Aorta (tissue), 5 donors: ENCODE measurements around the gene CTNNAL1. TPM values are rescaled to one million over a fixed set of nuclear protein-coding genes. Genes with fewer than 3 reads are reported as not detected.

Experiments
- ATAC-seq: fragments of 200-7000 bp; cut with Tn5 transposase; one replicate; pipeline ENCODE4 v1.9.1; 2022; ENCODE audit warnings: moderate library complexity; ENCODE audit not compliant: low FRiP score
- DNase-seq, 2 donors: peaks; one replicate each; pipeline ENCODE4 v3.0.0-alpha.2; 2020
- H3K27ac ChIP-seq, 2 donors: one replicate each; pipeline ENCODE4 v1.5.1; 2013; ENCODE audit warnings: low read length in 2 of 2, mild to moderate bottlenecking in 2 of 2, moderate library complexity in 2 of 2, control low read depth in 1 of 2, inconsistent platforms in 1 of 2, low read depth in 1 of 2
- H3K27me3 ChIP-seq, 2 donors: one replicate each; pipeline ENCODE4 v1.6.1; 2013; ENCODE audit warnings: control low read depth in 1 of 2, low read length in 1 of 2, mild to moderate bottlenecking in 1 of 2, moderate library complexity in 1 of 2; ENCODE audit not compliant: insufficient read depth in 2 of 2, control insufficient read depth in 1 of 2
- H3K36me3 ChIP-seq, 2 donors: one replicate each; pipeline ENCODE4 v1.6.1; 2013; ENCODE audit warnings: control low read depth in 1 of 2, low read length in 1 of 2, mild to moderate bottlenecking in 1 of 2; ENCODE audit not compliant: insufficient read depth in 2 of 2, control insufficient read depth in 1 of 2
- H3K4me1 ChIP-seq, 2 donors: one replicate each; pipeline ENCODE4 v1.6.1; 2013; ENCODE audit warnings: low read length in 2 of 2, control low read depth in 1 of 2, mild to moderate bottlenecking in 1 of 2, moderate library complexity in 1 of 2; ENCODE audit not compliant: insufficient read depth in 2 of 2, control insufficient read depth in 1 of 2
- H3K4me3 ChIP-seq, 2 donors: one replicate each; pipeline ENCODE4 v1.5.1; 2013; ENCODE audit warnings: low read length in 2 of 2, control low read depth in 1 of 2, mild to moderate bottlenecking in 1 of 2
- H3K9me3 ChIP-seq: one replicate; pipeline ENCODE4 v1.6.1; 2013; ENCODE audit warnings: mild to moderate bottlenecking, low read length; ENCODE audit not compliant: control insufficient read depth
- WGBS, 2 donors: extraction: QIAGEN DNeasy Blood & Tissue Kit; methylation state at CpG; one replicate each; pipeline ENCODE4 v1.1.7; 2013; 5-methylcytosine and 5-hydroxymethylcytosine counted together
- intact Hi-C, 2 donors: fragments of 100-400 bp; cut with DNase I; formaldehyde crosslinking; loops; one replicate each; pipeline versions ENCODE4 v1.14.2 to v1.15.0; 2022
- polyA plus RNA-seq, 2 donors: library from polyadenylated mRNA; stranded (reverse); fragments of 200-250 nt; gene quantifications; one replicate each; pipeline ENCODE4 v1.2.3, GENCODE V29; 2013
- total RNA-seq, 2 donors: library from RNA; stranded (reverse); fragmentation: NEBNext Ultra II Directional; extraction: Animal tissue kit (Norgen Biotek cat#: 25700); gene quantifications; one replicate each; pipeline ENCODE4 v1.2.1, GENCODE V29; 2021
- donor health status: healthy with polysubstance abuse.
- donor health status: Bipolar disorder and iron deficiency.
- donor health status: DM: no; HTN: no; CAD: no.
- donor health status: DM: no; HTN: no; CAD: no.
- donor health status: DM: yes; HTN: yes; CAD: no.

Gene CTNNAL1
- total and polyA plus RNA-seq, 4 donors: 41.5 to 72.4 (median 51.6) TPM

DNA sequence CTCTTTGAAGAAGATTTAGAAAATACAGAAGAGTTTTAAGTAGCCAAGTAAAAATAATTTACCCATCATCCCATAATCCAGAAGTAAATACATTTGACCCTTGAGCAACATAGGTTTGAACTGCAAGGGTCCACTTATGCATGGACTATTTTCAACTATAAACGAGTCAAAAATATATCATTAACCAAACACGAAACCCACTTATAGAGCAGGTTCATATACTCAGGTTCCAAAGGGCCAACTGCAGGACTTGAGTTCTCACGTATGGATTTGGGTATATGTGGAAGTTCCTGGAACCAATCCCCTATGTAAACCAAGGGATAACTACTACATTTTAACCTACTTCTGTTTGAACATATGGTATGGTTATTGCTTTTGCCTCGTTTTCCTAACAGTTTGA is 73.3 kb downstream of the CTNNAL1 start:
- DNase-seq (no peak), ATAC-seq (no peak)
- Histone ChIP-seq H3K36me3 (peaks cover 0 to 4% of the 10 kb centered on the region in 2 donors), H3K4me1 (peaks cover 0 to 2% of the 10 kb centered on the region in 2 donors), H3K27ac (no peak overlapping the region), H3K9me3 (no peaks in the 10 kb centered on the region), H3K4me3 (no peak overlapping the region), H3K27me3 (no peaks in the 10 kb centered on the region)
- intact Hi-C loops: loop anchor here in 1 of 2 donors (10.0 kb wide), 1 partner anchor 385 kb away; the partner anchor contains the start of gene EPB41L4B
- WGBS, 2 donors: 83 to 86% methylated on average over 4 of the region's 4 CpGs

DNA sequence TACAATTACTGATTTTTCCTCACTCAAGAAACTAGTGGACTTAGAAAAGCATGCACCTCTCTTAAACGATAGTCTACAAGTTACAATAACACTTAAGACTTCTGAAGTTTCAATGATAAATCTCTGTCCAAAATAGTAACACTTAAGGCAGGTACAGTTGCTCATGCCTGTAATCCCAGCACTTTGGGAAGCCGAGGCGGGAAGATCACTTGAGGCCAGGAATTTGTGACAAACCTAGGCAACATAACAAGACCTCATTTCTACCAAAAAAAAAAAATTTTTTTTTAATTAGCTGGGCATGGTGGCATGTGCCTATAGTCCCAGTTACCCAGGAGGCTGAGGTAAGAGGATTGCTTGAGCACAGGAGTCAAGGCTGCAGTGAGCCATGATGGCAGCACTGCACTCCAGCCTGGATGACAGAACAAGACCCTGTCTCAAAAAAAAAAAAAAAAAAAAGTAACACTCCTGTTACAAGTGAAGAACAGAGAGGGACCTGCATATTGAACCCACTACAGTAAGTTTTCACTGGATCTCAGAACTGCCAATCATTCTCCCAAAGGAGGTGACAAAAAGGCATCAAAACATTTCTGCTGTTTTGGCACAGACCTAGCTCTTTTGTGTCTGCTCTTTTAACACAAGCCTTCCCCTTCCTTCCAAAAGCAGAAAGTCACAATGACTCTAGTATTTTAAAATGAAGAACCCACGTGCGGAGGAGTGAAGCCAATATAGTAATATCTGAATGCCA is 75.6 kb downstream of the CTNNAL1 start:
- Histone ChIP-seq H3K27ac (no peak overlapping the region), H3K27me3 (no peaks in the 10 kb centered on the region), H3K36me3 (peaks cover 0 to 4% of the 10 kb centered on the region in 2 donors), H3K4me3 (no peak overlapping the region), H3K9me3 (no peaks in the 10 kb centered on the region), H3K4me1 (peaks cover 0 to 2% of the 10 kb centered on the region in 2 donors)
- 76 to 82% methylated on average over 5 of the region's 5 CpGs for WGBS, 2 donors
- intact Hi-C loops: loop anchor here in 1 of 2 donors (10.0 kb wide), 1 partner anchor 387 kb away; the partner anchor contains the start of gene EPB41L4B
- DNase-seq (no peak), ATAC-seq (no peak)

GRCh38 chr9:108934323-108934893 is 78.9 kb downstream of the CTNNAL1 start, which contains the start of gene ABITRAM:
TSS of gene ABITRAM (plus strand) at chr9:108934400. CDS start at chr9:108934487, 87 bp downstream.
- no peaks in the 10 kb centered on the region for H3K36me3 ChIP-seq
- H3K4me1 ChIP-seq: peaks cover 0 to 5% of the 10 kb centered on the region in 2 donors
- intact Hi-C loops: loop anchor here in 1 of 2 donors (1.0 to 10.0 kb wide), 3 partner anchors 75 to 390 kb away; partner anchors contain the start of gene EPB41L4B
- 0% methylated on average over 46 to 47 of the region's 47 CpGs for WGBS, 2 donors
- no peaks in the 10 kb centered on the region for H3K9me3 ChIP-seq
- H3K27ac ChIP-seq: peak within 1 kb of the TSS in 1 of 2 donors; percentile 79
- ATAC-seq: peak; percentile 96
- H3K27me3 ChIP-seq: no peaks in the 10 kb centered on the region
- DNase-seq: peak; percentile 78 to 91
- H3K4me3 ChIP-seq: peak within 1 kb of the TSS; percentile 61 to 62

DNA sequence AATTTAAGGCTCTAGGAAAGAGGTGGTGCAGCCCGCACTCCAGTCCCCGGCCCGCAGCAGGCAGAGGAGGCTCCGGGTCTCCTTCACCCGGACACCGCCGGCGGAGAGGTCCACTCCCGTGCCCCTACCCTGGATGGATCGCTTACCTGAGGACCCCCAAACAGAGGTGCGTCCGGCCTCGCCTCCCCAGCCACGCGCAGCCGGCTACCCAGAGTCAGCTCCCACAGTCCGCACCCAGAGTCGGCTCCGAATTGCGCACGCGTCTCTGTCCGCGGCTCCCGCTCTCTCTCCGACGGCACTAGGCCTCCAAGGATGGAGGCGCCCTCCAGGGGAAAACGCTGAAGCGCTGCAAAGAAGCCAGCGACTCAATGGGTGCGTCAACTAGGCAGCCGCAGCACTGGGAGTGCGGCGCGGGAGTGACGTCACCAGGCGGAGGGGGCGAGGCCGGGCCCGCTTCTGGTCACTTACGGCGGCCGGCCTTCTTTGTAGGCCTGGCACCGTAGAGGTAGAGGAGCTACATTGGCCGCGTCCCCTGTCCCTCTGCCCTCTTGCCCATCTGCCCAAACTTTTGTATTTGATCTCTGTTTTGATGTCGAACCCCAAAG is 79.5 kb downstream of the CTNNAL1 start, which contains the start of gene ELP1:
Gene ELP1, minus strand, starts transcription at position 407 of the 605 bp plus-strand sequence. CDS start 2,978 bp downstream, outside the sequence.
- Histone ChIP-seq H3K27ac (peak within 1 kb of the TSS in 1 of 2 donors; percentile 79), H3K9me3 (no peaks in the 10 kb centered on the region), H3K27me3 (no peaks in the 10 kb centered on the region), H3K4me1 (peaks cover 0 to 5% of the 10 kb centered on the region in 2 donors), H3K36me3 (no peaks in the 10 kb centered on the region), H3K4me3 (peak within 1 kb of the TSS; percentile 61 to 62)
- ATAC-seq (peak; percentile 96), DNase-seq (peak; percentile 96 to 98)
- intact Hi-C loops: loop anchor here in 1 of 2 donors (1.0 to 10.0 kb wide), 3 partner anchors 75 to 391 kb away; partner anchors contain the start of gene EPB41L4B
- 0% methylated on average over 43 to 48 of the region's 48 CpGs for WGBS, 2 donors

DNA sequence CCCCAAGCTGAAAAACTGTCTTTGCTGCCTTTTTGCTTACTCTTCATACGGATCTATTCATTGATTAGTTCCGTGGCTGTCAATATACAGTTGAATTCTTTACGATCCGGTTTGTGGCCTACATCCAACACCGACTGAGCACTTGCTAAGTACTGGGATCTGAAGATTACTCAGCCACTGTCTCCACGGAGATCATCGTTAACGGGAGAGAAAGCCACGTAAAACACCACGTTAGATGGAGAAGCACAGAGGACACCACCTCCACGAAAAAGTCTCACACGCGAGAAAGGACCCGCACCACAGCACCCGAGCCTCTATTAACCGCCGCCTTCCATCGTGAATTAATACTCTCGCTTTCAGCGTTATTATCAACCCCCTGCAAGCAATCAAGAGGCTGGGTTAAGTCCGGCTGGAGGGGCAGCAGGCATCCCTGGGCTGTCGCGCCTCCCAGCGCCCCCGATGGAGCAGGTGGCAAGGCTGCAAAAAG is 80.0 kb downstream of the CTNNAL1 start:
- no peak for ATAC-seq
- intact Hi-C loops: loop anchor here in 1 of 2 donors (10.0 kb wide), 1 partner anchor 392 kb away; the partner anchor contains the start of gene EPB41L4B
- H3K9me3 ChIP-seq: no peaks in the 10 kb centered on the region
- peaks cover 0 to 2% of the 10 kb centered on the region in 2 donors for H3K36me3 ChIP-seq
- H3K27ac ChIP-seq: peak overlapping the region in 1 of 2 donors; percentile 64
- peak overlapping the region; percentile 61 to 62 for H3K4me3 ChIP-seq
- H3K4me1 ChIP-seq: peaks cover 0 to 5% of the 10 kb centered on the region in 2 donors
- H3K27me3 ChIP-seq: no peaks in the 10 kb centered on the region
- WGBS, 2 donors: 0 to 1% methylated on average over 25 of the region's 25 CpGs
- no peak for DNase-seq

- H3K27me3 ChIP-seq: no peaks in the 10 kb centered on the region
- H3K4me3 ChIP-seq: no peak overlapping the region
- H3K27ac ChIP-seq: no peak overlapping the region
- H3K4me1 ChIP-seq: peaks cover 0 to 3% of the 10 kb centered on the region in 2 donors
- ATAC-seq (no peak), DNase-seq (no peak)
- H3K9me3 ChIP-seq: no peaks in the 10 kb centered on the region
- 66 to 82% methylated on average over 2 of the region's 2 CpGs for WGBS, 2 donors
- intact Hi-C loops: no loop called here
- H3K36me3 ChIP-seq: peaks cover 6 to 11% of the 10 kb centered on the region in 2 donors
Observed at GRCh38 chr9:108928386-108928785, 84.9 kb downstream of the CTNNAL1 start.

GRCh38 chr9:108924466-108924865 is 88.8 kb downstream of the CTNNAL1 start:
- intact Hi-C loops: no loop called here
- Histone ChIP-seq H3K9me3 (no peaks in the 10 kb centered on the region), H3K27ac (no peak overlapping the region), H3K36me3 (peaks cover 8 to 11% of the 10 kb centered on the region in 2 donors), H3K27me3 (no peaks in the 10 kb centered on the region), H3K4me3 (no peak overlapping the region), H3K4me1 (no peaks in the 10 kb centered on the region)
- ATAC-seq (no peak), DNase-seq (no peak)

DNA sequence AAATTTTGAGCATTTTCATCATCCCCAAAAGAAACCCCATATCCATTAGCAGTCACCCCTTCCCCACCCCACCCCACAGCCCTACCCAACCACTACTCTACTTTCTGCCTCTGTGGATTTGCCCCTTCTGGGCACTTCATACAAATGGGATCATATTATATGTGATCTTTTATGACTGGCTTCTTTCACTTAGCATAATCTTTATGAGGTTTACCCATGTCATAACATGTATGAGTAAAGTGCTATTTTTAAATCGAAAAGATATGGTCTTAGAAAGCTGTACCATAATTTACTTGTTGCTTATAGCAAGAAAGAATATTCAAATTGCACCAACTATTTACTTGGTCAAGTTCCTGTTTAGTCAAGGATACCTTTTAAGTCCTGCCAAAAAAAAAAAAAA is 92.1 kb downstream of the CTNNAL1 start:
- no peaks in the 10 kb centered on the region for H3K9me3 ChIP-seq
- ATAC-seq (no peak), DNase-seq (no peak)
- H3K36me3 ChIP-seq: peaks cover 3 to 12% of the 10 kb centered on the region in 2 donors
- 86 to 91% methylated on average over 1 of the region's 1 CpG for WGBS, 2 donors
- no peak overlapping the region for H3K27ac ChIP-seq
- H3K27me3 ChIP-seq: no peaks in the 10 kb centered on the region
- no peak overlapping the region for H3K4me3 ChIP-seq
- no peaks in the 10 kb centered on the region for H3K4me1 ChIP-seq
- intact Hi-C loops: no loop called here
